Measurements from ENCODE around the gene CDX1.

GRCh38 chr5:150196514-150196913, 29.9 kb downstream of the CDX1 start:
- TF ChIP-seq GABPA (IDR thresholded peaks at IDR 0.05; ENCODE audit: low read depth) (no peak), CTCF (IDR thresholded peaks at IDR 0.05; ENCODE audit: insufficient read depth, low read length) (no peak), REST (IDR thresholded peaks at IDR 0.05; ENCODE audit: insufficient replicate concordance, low read depth) (no peak), POLR2AphosphoS5 (IDR thresholded peaks at IDR 0.05; ENCODE audit: low read depth) (no peak)

Data from HL-60 (cell line).